Posterior vena cava (tissue), 2 donors: ENCODE measurements around the gene VPS25. TPM values are rescaled to one million over a fixed set of nuclear protein-coding genes. Genes with fewer than 3 reads are reported as not detected.
A peak's percentile ranks its signal among the peaks of the same experiment; 100 is the strongest.
"Not testable (repeated sequence)": the region's sequence is repeated elsewhere in the genome, so short reads cannot be mapped to it uniquely, and the experiment has no call there.

Source experiments
- DNase-seq: peaks from one replicate; pipeline ENCODE4 v3.0.0-alpha.2; 2020; ENCODE audit warnings: low spot score
- intact Hi-C, 2 donors: fragments of 100-400 bp; cut with DNase I; formaldehyde crosslinking; loops; one replicate each; pipeline versions ENCODE4 v1.14.1 to v1.14.2; 2022 to 2023
- total RNA-seq, 2 donors: library from RNA; stranded (reverse); fragmentation: NEBNext Ultra II Directional; extraction: Animal tissue kit (Norgen Biotek cat#: 25700); gene quantifications; one replicate each; pipeline ENCODE4 v1.2.1, GENCODE V29; 2021
- donor health status: DM: yes; HTN: yes; CAD: no.
- donor health status: DM: yes; HTN: yes; CAD: no.

Gene VPS25
- total RNA-seq, 2 donors from 2014 or later: 25.9 to 35.1 TPM

GRCh38 chr17:42761638-42762037 lies 11.6 kb upstream of the VPS25 start:
- intact Hi-C loops: loop anchor here (5.0 kb wide), 2 partner anchors 34 to 39 kb away; no protein-coding TSS in a partner anchor
- DNase-seq: peak; percentile 61

- no peak for DNase-seq
- intact Hi-C loops: no loop called here
Observed at GRCh38 chr17:42766124-42766523, 7.1 kb upstream of the VPS25 start.

GRCh38 chr17:42767512-42767911 lies 5.7 kb upstream of the VPS25 start:
- DNase-seq: no peak
- intact Hi-C loops: no loop called here

GRCh38 chr17:42768006-42768405 lies 5.2 kb upstream of the VPS25 start:
- DNase-seq, intact Hi-C loops: not testable (repeated sequence)

- DNase-seq, intact Hi-C loops: not testable (repeated sequence)
Observed at GRCh38 chr17:42769964-42770363, 3.3 kb upstream of the VPS25 start.

GRCh38 chr17:42772945-42773289 lies 332 bp upstream of the VPS25 start:
- intact Hi-C loops: no loop called here
- DNase-seq: no peak

GRCh38 chr17:42774066-42774745 lies 957 bp downstream of the VPS25 start:
- intact Hi-C loops: no loop called here
- DNase-seq: no peak

DNA sequence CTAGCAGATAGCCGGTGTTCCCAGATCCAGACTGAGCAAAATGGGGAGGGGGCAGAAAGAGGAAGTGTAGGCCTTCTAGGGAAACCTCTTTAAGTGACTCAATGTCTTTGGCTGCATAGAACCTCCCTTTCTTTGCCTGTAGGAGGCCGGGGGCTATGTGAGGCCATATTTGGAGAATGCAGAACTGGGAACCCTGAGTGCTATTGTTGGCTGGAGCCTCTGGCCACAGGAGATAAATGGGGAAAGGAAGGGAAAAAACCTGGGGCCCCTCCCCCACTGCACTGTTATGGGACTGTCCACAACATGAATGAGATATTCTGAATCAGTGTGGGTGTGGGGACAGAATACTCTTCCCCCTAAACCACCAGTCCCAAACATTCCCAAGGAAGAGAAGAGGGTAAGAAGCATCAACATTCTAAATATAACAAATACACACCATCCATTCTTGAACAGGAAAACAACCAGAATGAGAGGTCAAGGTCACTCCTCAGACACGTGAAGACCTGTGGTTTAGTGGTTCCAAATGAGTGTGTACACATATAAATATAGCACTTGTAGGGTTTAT lies 2.4 kb downstream of the VPS25 start:
- no peak for DNase-seq
- intact Hi-C loops: no loop called here

- intact Hi-C loops: no loop called here
- DNase-seq: no peak
Observed at GRCh38 chr17:42778570-42778969, 5.3 kb downstream of the VPS25 start.

DNA sequence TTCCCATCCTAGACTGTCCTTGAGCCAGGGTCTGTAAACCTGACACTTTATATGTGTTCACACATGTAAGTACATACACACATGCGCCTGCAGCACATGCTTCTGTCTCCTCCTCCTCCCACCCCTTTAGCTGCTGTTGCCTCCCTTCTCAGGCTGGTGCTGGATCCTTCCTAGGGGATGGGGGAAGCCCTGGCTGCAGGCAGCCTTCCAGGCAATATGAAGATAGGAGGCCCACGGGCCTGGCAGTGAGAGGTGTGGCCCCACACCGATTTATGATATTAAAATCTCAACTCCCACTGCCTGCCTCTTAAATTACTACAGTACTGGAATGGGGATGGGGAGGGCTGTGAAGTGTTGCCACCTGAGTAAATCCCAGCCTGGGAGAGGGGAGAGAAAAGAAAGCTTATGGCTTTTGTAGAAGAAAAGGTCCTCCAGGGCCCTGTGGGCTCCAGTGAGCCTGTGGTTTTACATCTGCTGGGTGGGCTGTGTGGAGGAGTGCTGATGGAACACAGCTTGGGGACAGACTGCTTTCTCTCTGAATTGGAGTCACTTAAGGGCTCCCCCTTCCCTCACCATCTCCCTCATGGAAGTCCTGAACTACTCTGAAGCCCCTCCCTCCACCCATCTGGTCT lies 6.2 kb downstream of the VPS25 start:
- no peak for DNase-seq
- intact Hi-C loops: no loop called here

DNA sequence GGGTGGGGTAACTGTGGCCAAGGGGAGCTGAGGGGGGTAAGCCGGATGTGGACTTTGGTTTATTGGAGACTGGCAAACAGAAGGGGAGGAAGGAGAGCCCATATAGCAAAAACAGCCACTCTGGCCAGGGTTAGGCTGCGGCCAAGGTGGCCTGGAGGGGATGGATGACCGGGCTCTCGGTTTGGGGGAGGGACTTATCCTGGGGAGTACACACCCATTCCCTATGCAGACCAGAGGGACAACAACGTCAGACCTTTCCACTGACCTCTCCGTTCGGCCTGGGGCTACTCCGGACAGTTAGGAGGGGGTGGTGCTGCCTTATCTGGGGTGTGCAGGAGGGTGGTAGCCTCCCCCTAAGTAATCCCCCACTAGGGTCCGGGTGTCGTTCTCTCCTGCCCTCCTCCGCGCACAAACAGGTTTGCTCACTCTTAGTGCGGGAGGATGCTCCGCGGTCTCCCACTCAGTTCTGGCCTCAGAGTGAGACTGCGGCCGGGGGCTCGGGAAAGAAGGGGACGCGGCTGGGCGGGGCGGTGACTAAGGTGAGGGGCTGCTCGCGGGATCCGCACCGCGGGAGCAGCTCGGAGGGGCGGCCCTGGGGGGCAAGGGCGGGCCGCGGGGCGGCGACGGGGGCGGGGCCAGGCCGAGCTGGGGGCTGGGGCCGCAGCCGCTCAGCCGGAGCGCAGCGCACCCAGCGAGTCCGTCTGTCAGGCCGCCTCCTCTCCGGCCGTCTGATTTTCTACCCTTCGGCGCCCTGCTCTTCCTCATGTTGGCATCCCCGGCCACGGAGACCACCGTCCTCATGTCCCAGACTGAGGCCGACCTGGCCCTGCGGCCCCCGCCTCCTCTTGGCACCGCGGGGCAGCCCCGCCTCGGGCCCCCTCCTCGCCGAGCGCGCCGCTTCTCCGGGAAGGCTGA lies 6.9 kb downstream of the VPS25 start, which contains the start of gene WNK4:
WNK4 (plus strand) TSS at position 675 of the 915 bp plus-strand sequence; CDS start at position 764, 89 bp downstream.
- no peak for DNase-seq
- intact Hi-C loops: no loop called here

GRCh38 chr17:42780851-42781638 lies 7.8 kb downstream of the VPS25 start:
- DNase-seq: no peak
- intact Hi-C loops: no loop called here

DNA sequence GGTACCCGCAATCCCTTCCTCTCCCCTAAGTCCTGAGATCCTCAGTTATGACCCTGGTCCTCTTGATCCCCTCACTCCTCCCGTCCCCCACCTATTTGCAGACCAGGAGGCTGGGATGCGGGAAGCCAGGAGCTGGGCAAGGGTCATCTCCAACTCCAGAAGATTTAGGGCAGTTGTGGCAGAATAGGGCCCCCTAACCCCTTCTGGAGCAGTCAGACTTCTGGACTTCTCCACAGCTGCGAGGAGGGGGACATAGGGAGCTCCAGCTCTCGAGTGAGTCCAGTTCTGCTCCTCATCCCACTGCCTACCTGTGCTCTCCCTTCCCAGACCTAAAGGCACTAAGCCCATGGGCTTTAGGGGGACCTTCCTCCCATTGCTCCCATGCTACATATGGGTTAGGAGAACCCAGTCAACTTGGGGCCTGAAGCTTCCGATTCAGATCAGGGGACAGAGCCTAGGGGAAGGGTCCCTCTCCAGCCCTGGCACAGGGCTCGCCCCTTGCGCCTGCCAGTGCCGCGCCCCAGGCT lies 8.5 kb downstream of the VPS25 start:
- intact Hi-C loops: no loop called here
- DNase-seq: no peak

- DNase-seq: no peak
- intact Hi-C loops: no loop called here
Observed at GRCh38 chr17:42782166-42783061, 9.2 kb downstream of the VPS25 start.

DNA sequence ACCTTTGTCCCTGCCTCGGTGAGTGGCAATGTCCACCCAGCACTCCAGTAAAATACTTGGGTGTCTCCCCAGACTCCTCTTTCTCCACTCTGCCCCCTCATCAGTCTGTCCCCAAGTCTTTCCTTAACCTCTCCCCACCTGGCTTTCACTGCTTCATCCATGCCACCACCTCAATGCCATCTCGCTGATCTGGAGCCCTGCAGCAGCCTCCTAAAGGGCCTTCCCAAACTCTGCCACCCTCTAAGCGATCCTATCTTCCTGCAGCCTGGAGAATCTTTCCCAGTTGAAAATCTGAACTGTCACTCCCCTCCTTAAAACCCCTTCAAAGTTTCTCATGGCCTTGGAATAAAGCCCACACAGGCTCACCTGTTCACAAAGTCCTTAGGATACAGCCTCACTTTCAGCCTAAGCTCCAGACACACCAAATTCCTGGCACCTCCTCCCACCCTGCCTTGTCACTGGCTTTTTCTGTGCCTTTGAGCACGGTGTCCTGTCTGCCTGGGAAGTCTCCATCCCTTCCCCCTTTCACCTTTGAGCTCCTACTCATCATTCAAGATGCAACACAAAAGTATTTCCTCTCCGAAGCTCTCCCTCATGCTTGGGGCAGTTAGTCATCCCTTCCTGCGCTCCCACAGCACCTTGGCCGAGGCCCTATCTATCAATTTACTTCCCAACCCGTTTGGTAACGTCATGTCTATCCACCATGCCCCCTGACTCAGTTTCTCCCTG lies 10.0 kb downstream of the VPS25 start:
- intact Hi-C loops: no loop called here

DNA sequence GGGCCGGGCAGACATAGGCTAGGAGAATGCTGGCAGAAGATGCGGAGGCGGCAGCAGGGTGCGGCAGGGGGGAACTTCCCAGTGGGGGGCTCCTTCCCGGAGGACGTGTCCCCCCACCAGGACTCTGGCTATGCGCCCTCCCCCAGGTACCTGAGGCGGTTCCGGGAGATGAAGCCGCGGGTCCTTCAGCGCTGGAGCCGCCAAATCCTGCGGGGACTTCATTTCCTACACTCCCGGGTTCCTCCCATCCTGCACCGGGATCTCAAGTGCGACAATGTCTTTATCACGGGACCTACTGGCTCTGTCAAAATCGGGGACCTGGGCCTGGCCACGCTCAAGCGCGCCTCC lies 10.5 kb downstream of the VPS25 start:
- intact Hi-C loops: no loop called here
- no peak for DNase-seq

More for the DNA sequence above, 10.0 kb downstream of the VPS25 start:
- DNase-seq: no peak

- no peak for DNase-seq
- intact Hi-C loops: no loop called here
Observed at GRCh38 chr17:42784409-42784808, 11.2 kb downstream of the VPS25 start.
